SK-N-SH (cell line): Measurements from ENCODE around the gene EPHB2. TPM values are rescaled to one million over a fixed set of nuclear protein-coding genes. Genes with fewer than 3 reads are reported as not detected.

ENCODE experiments used
- CTCF ChIA-PET: fragments of 300-600, 350-600 bp; formaldehyde crosslinking; extraction: SDS; loops from one replicate; lab custom pipeline; 2021; lab: Yijun Ruan, JAX
- POLR2A ChIA-PET: fragments of 350-600 bp; sonication (Branson Sonifier 250); formaldehyde crosslinking; extraction: SDS; loops from one replicate; lab custom pipeline; 2020; ENCODE audit warnings: antibody characterized with exemption, inconsistent platforms; lab: Yijun Ruan, JAX
- DNase-seq: peaks from one replicate; pipeline ENCODE4 v3.0.0; 2012
- H2AFZ ChIP-seq: fragments of 200-600 bp; sonication (generic); 2 replicates; pipeline ENCODE4 v1.8.1; 2016; ENCODE audit warnings: antibody characterized with exemption, mild to moderate bottlenecking, low read depth
- H3F3A ChIP-seq: fragments of 200-600 bp; sonication (generic); replicated peaks from 2 replicates; pipeline ENCODE3; 2016; ENCODE audit warnings: antibody characterized with exemption, mild to moderate bottlenecking; ENCODE audit not compliant: insufficient read depth
- H3K27ac ChIP-seq, 2 experiments: fragments of 200-500 bp in 1 of 2; fragments of 200-600 bp in 1 of 2; sonication (Bioruptor generic) in 1 of 2; sonication (generic), shearing (Covaris generic) in 1 of 2; 2 replicates each; pipeline versions ENCODE4 v1.5.1 to v1.6.1; 2014 to 2016; ENCODE audit warnings: low read depth in 2 of 2, inconsistent platforms in 1 of 2, low read length in 1 of 2, mild to moderate bottlenecking in 1 of 2, mixed read lengths in 1 of 2
- H3K27me3 ChIP-seq: fragments of 200-600 bp; sonication (generic), shearing (Covaris generic); 2 replicates; pipeline ENCODE4 v1.6.1; 2016; ENCODE audit warnings: mixed run types; ENCODE audit not compliant: insufficient read depth
- H3K36me3 ChIP-seq, 2 experiments: fragments of 200-500 bp in 1 of 2; fragments of 200-600 bp in 1 of 2; sonication (Bioruptor generic) in 1 of 2; sonication (generic) in 1 of 2; replicated peaks in 1 of 2; 2 replicates each; pipeline versions ENCODE3 to v1.5.1; 2014 to 2016; ENCODE audit warnings: low read length in 1 of 2, mild to moderate bottlenecking in 1 of 2; ENCODE audit not compliant: insufficient read depth in 2 of 2, control insufficient read depth in 1 of 2
- H3K4me1 ChIP-seq, 2 experiments: fragments of 200-500 bp in 1 of 2; fragments of 200-600 bp in 1 of 2; sonication (Bioruptor generic) in 1 of 2; sonication (generic), shearing (Covaris generic) in 1 of 2; 2 replicates each; pipeline versions ENCODE4 v1.5.1 to v1.6.1; 2014 to 2016; ENCODE audit warnings: low read depth in 1 of 2, low read length in 1 of 2, mixed run types in 1 of 2; ENCODE audit not compliant: insufficient read depth in 2 of 2, control insufficient read depth in 1 of 2
- H3K4me2 ChIP-seq: fragments of 200-600 bp; sonication (generic), shearing (Covaris generic); 2 replicates; pipeline ENCODE4 v1.6.1; 2017; ENCODE audit warnings: mixed run types
- H3K4me3 ChIP-seq, 2 experiments: fragments of 200-500 bp in 1 of 2; fragments of 200-600 bp in 1 of 2; sonication (Bioruptor generic) in 1 of 2; sonication (generic), shearing (Covaris generic) in 1 of 2; 2 replicates each; pipeline versions ENCODE4 v1.5.1 to v1.8.1; 2014 to 2016; ENCODE audit warnings: low read depth in 2 of 2, inconsistent platforms in 1 of 2, low read length in 1 of 2, mild to moderate bottlenecking in 1 of 2, mixed read lengths in 1 of 2, moderate library complexity in 1 of 2
- H3K79me2 ChIP-seq: fragments of 200-600 bp; sonication (generic); 2 replicates; pipeline ENCODE4 v1.8.1; 2017; ENCODE audit warnings: mild to moderate bottlenecking; ENCODE audit not compliant: insufficient read depth
- H3K9ac ChIP-seq: fragments of 200-600 bp; sonication (generic); 2 replicates; pipeline ENCODE4 v1.6.1; 2017; ENCODE audit warnings: mixed run types
- H3K9me2 ChIP-seq: fragments of 200-600 bp; sonication (generic); 2 replicates; pipeline ENCODE4 v1.6.1; 2017; ENCODE audit warnings: mixed run types
- H3K9me3 ChIP-seq: fragments of 200-600 bp; sonication (generic); 2 replicates; pipeline ENCODE4 v1.6.1; 2017; ENCODE audit warnings: mixed run types, mild to moderate bottlenecking, moderate library complexity
- H4K20me1 ChIP-seq: fragments of 200-600 bp; sonication (generic); 2 replicates; pipeline ENCODE4 v1.6.1; 2017; ENCODE audit warnings: mild to moderate bottlenecking, mixed run types; ENCODE audit not compliant: insufficient read depth
- EP300 ChIP-seq, 2 experiments: IDR thresholded peaks; 2 replicates each; pipeline versions ENCODE4 v1.4.0 to v1.6.1; 2012; ENCODE audit warnings: borderline replicate concordance in 1 of 2, low read depth in 1 of 2, low read length in 1 of 2
- EZH2phosphoT487 ChIP-seq: fragments of 200-600 bp; sonication (generic); IDR thresholded peaks from 2 replicates; pipeline ENCODE4 v1.6.1; 2017; ENCODE audit warnings: low read depth, mixed run types, mild to moderate bottlenecking, antibody characterized with exemption, moderate library complexity, borderline replicate concordance
- FOSL2 ChIP-seq: IDR thresholded peaks from 2 replicates; pipeline ENCODE4 v1.4.0; 2012; ENCODE audit warnings: low read depth, mild to moderate bottlenecking, moderate library complexity, borderline replicate concordance
- FOXJ3 ChIP-seq: sonication (generic); formaldehyde crosslinking; IDR thresholded peaks from 2 replicates; pipeline ENCODE4 v1.5.1; 2020; ENCODE audit warnings: mild to moderate bottlenecking, missing genetic modification reagents
- FOXM1 ChIP-seq: IDR thresholded peaks from 2 replicates; pipeline ENCODE4 v1.4.0; 2012; ENCODE audit warnings: low read depth, mild to moderate bottlenecking
- GABPA ChIP-seq: IDR thresholded peaks from 2 replicates; pipeline ENCODE4 v1.4.0; 2012; ENCODE audit warnings: low read depth, mild to moderate bottlenecking
- GATA2 ChIP-seq: sonication (generic); formaldehyde crosslinking; IDR thresholded peaks from 2 replicates; pipeline ENCODE4 v1.5.0; 2020; ENCODE audit warnings: mild to moderate bottlenecking, missing genetic modification reagents
- IRF3 ChIP-seq: fragments of 150-350 bp; IDR thresholded peaks from 2 replicates; pipeline ENCODE4 v1.6.1; 2016; ENCODE audit warnings: mild to moderate bottlenecking, low read depth, low read length
- JUND ChIP-seq: IDR thresholded peaks from 2 replicates; pipeline ENCODE4 v1.4.0; 2012
- MXI1 ChIP-seq: IDR thresholded peaks from 2 replicates; pipeline ENCODE4 v1.6.1; 2012; ENCODE audit warnings: mild to moderate bottlenecking, low read depth, low read length, improper control_type of control experiment
- NFIC ChIP-seq: IDR thresholded peaks from 2 replicates; pipeline ENCODE4 v1.4.0; 2012; ENCODE audit warnings: borderline replicate concordance
- POLR2AphosphoS5 ChIP-seq: IDR thresholded peaks from 2 replicates; pipeline ENCODE4 v1.6.1; 2012; ENCODE audit warnings: low read depth, low read length
- RAD21 ChIP-seq: IDR thresholded peaks from 2 replicates; pipeline ENCODE4 v1.6.1; 2012; ENCODE audit warnings: mild to moderate bottlenecking, low read length
- RCOR1 ChIP-seq: fragments of 150-350 bp; IDR thresholded peaks from 2 replicates; pipeline ENCODE4 v1.6.1; 2017; ENCODE audit warnings: antibody characterized with exemption, low read length
- SIN3A ChIP-seq: IDR thresholded peaks from 2 replicates; pipeline ENCODE4 v1.6.1; 2012; ENCODE audit warnings: low read depth, mild to moderate bottlenecking, low read length, moderate library complexity, borderline replicate concordance
- SMC3 ChIP-seq: IDR thresholded peaks from 2 replicates; pipeline ENCODE4 v1.6.1; 2012; ENCODE audit warnings: low read depth, low read length, improper control_type of control experiment
- TCF12 ChIP-seq: IDR thresholded peaks from 2 replicates; pipeline ENCODE4 v1.4.0; 2012
- TEAD4 ChIP-seq: IDR thresholded peaks from 2 replicates; pipeline ENCODE4 v1.4.0; 2012; ENCODE audit warnings: mild to moderate bottlenecking, borderline replicate concordance; ENCODE audit not compliant: insufficient read depth
- WGBS: methylation state at CpG from one replicate; pipeline ENCODE4 v1.1.6; 2017; ENCODE audit warnings: low lambda C conversion rate; 5-methylcytosine and 5-hydroxymethylcytosine counted together
- polyA plus RNA-seq, 3 experiments: library from polyadenylated mRNA; depleted of rRNA; stranded (reverse); fragments of >200 nt; gene quantifications; 2 replicates each; pipeline ENCODE4 v1.2.3, GENCODE V29; 2012
- TF ChIP-seq, protein P1 (sequence below): IDR thresholded peaks from 2 replicates; pipeline ENCODE4; 2012
- TF ChIP-seq, protein P2 (sequence below): fragments of 150-350 bp; IDR thresholded peaks from 2 replicates; pipeline ENCODE4 v1.6.1; 2017; ENCODE audit warnings: antibody characterized with exemption, low read length, low read depth, borderline replicate concordance

Gene EPHB2
- polyA plus RNA-seq, 1 of the 3 experiments (the other 2 are of a cell fraction) = 25.2 TPM

DNA sequence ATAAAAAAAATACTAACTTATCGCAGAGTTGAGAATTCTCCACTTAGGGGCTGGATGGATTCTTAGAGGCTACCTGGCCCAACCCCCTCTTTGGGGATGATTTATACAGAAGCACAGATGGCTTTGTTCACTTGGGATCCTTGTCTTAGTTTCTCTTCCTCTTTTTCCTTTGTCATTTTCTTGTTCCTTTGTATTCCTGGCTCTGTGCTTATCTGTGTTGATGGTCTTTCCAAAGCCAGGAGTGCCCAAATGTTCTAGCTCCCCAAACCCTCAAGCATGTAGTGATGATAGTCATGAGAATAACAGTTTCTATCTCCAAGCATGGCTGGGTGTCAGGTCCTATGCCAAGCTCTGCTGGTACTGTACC is 27.4 kb downstream of the EPHB2 start:
- H3K79me2 ChIP-seq = peaks cover 74% of the 10 kb centered on the region

GRCh38 chr1:22738522-22738921 is 27.9 kb downstream of the EPHB2 start:
- DNase-seq = no peak
- POLR2A ChIA-PET = no interaction called here
- peaks cover 13% of the 10 kb centered on the region for H3F3A ChIP-seq
- no peak overlapping the region for H3K4me3 ChIP-seq
- H3K4me1 ChIP-seq = peaks cover 13 to 19% of the 10 kb centered on the region in 2 experiments; a peak in 3 of 4 replicates
- TF ChIP-seq, protein P1, sequence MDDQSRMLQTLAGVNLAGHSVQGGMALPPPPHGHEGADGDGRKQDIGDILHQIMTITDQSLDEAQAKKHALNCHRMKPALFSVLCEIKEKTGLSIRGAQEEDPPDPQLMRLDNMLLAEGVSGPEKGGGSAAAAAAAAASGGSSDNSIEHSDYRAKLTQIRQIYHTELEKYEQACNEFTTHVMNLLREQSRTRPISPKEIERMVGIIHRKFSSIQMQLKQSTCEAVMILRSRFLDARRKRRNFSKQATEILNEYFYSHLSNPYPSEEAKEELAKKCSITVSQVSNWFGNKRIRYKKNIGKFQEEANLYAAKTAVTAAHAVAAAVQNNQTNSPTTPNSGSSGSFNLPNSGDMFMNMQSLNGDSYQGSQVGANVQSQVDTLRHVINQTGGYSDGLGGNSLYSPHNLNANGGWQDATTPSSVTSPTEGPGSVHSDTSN = no peak
- TF ChIP-seq, protein P2, sequence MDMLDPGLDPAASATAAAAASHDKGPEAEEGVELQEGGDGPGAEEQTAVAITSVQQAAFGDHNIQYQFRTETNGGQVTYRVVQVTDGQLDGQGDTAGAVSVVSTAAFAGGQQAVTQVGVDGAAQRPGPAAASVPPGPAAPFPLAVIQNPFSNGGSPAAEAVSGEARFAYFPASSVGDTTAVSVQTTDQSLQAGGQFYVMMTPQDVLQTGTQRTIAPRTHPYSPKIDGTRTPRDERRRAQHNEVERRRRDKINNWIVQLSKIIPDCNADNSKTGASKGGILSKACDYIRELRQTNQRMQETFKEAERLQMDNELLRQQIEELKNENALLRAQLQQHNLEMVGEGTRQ = no peak
- TF ChIP-seq POLR2AphosphoS5 (no peak), EP300 (IDR thresholded peaks at IDR 0.05; ENCODE audit: borderline replicate concordance in 1 of 2, low read depth in 1 of 2, low read length in 1 of 2) (no peak), GATA2 (CRISPR knock-in tag) (no peak), SMC3 (no peak), RCOR1 (no peak), RAD21 (no peak), EZH2phosphoT487 (no peak), JUND (no peak)
- peaks cover 73% of the 10 kb centered on the region for H3K79me2 ChIP-seq
- H3K4me2 ChIP-seq = no peak overlapping the region
- peaks cover 0 to 7% of the 10 kb centered on the region in 2 experiments for H3K36me3 ChIP-seq
- H4K20me1 ChIP-seq = no peaks in the 10 kb centered on the region
- 62% methylated on average over 4 of the region's 4 CpGs for WGBS
- H2AFZ ChIP-seq = no peak overlapping the region
- no peak overlapping the region for H3K9ac ChIP-seq
- H3K9me3 ChIP-seq = no peaks in the 10 kb centered on the region
- CTCF ChIA-PET = interaction anchor here (1.1 to 1.6 kb wide), 2 partner anchors 26 to 34 kb away, joined by 3 to 5 read pairs; no protein-coding TSS in a partner anchor
- no peaks in the 10 kb centered on the region for H3K27me3 ChIP-seq
- H3K9me2 ChIP-seq = no peaks in the 10 kb centered on the region
- peak overlapping the region in 1 of 2 experiments; percentile 93; a peak in 1 of 4 replicates for H3K27ac ChIP-seq

More for the DNA sequence above, 27.4 kb downstream of the EPHB2 start:
- H3K4me2 ChIP-seq = no peak overlapping the region
- H3K36me3 ChIP-seq = peaks cover 0 to 7% of the 10 kb centered on the region in 2 experiments
- H3K4me3 ChIP-seq = no peak overlapping the region
- H3K9ac ChIP-seq = no peak overlapping the region
- H3F3A ChIP-seq = peaks cover 13% of the 10 kb centered on the region
- no peaks in the 10 kb centered on the region for H3K27me3 ChIP-seq
- POLR2A ChIA-PET = no interaction called here
- no peak overlapping the region for H2AFZ ChIP-seq
- peaks cover 13 to 19% of the 10 kb centered on the region in 2 experiments; a peak in 3 of 4 replicates for H3K4me1 ChIP-seq
- no peaks in the 10 kb centered on the region for H4K20me1 ChIP-seq
- no peaks in the 10 kb centered on the region for H3K9me3 ChIP-seq
- CTCF ChIA-PET = interaction anchor here (1.1 to 1.6 kb wide), 2 partner anchors 25 to 34 kb away, joined by 3 to 5 read pairs; no protein-coding TSS in a partner anchor
- WGBS = 92% methylated on average over 1 of the region's 1 CpG
- DNase-seq = no peak
- peak overlapping the region in 1 of 2 experiments; percentile 93; a peak in 1 of 4 replicates for H3K27ac ChIP-seq
- H3K9me2 ChIP-seq = no peaks in the 10 kb centered on the region
- no peak for TF ChIP-seq TCF12
- TF ChIP-seq RCOR1 = no peak
- TF ChIP-seq RAD21 = no peak
- TF ChIP-seq GABPA = no peak
- no peak for TF ChIP-seq FOSL2
- TF ChIP-seq GATA2 (CRISPR knock-in tag) = no peak
- TF ChIP-seq EP300 (IDR thresholded peaks at IDR 0.05; ENCODE audit: borderline replicate concordance in 1 of 2, low read depth in 1 of 2, low read length in 1 of 2) = no peak
- no peak for TF ChIP-seq FOXJ3 (CRISPR knock-in tag)
- TF ChIP-seq IRF3 = no peak
- no peak for TF ChIP-seq FOXM1
- no peak for TF ChIP-seq NFIC
- TF ChIP-seq MXI1 = no peak
- TF ChIP-seq EZH2phosphoT487 = no peak
- no peak for TF ChIP-seq SIN3A
- no peak for TF ChIP-seq TEAD4
- TF ChIP-seq, all 33 proteins: peak for 0
